BE2C (cell line): ENCODE results near the gene HAGH.

Experiments
- DNase-seq: peaks from one replicate; pipeline ENCODE4 v3.0.0-alpha.2; 2020
- H3K27me3 ChIP-seq: fragments of 250-450 bp; sonication (Bioruptor Pico); 2 replicates; pipeline ENCODE4 v1.5.1; 2020; ENCODE audit warnings: mild to moderate bottlenecking
- H3K36me3 ChIP-seq: fragments of 250-450 bp; sonication (Bioruptor Pico); 2 replicates; pipeline ENCODE4 v1.5.1; 2020; ENCODE audit warnings: mild to moderate bottlenecking
- H3K4me1 ChIP-seq: fragments of 250-450 bp; sonication (Bioruptor Pico); 2 replicates; pipeline ENCODE4 v1.5.1; 2020
- H3K4me3 ChIP-seq: 2 replicates; pipeline ENCODE4 v1.5.1; 2011; ENCODE audit warnings: low read depth, low read length
- H3K9me3 ChIP-seq: fragments of 250-450 bp; sonication (Bioruptor Pico); 2 replicates; pipeline ENCODE4 v1.5.1; 2020
- CTCF ChIP-seq: IDR thresholded peaks from 2 replicates; pipeline ENCODE4 v1.5.1; 2012; ENCODE audit warnings: mild to moderate bottlenecking, low read depth, low read length

Gene HAGH

GRCh38 chr16:1779234-1779701 lies 47.4 kb downstream of the HAGH start:
- TF ChIP-seq CTCF, result no peak

GRCh38 chr16:1778200-1779179 lies 48.1 kb downstream of the HAGH start:
- no peaks in the 10 kb centered on the region for H3K9me3 ChIP-seq
- H3K4me1 ChIP-seq, result no peaks in the 10 kb centered on the region
- no peak for DNase-seq
- no peak for TF ChIP-seq CTCF
- peaks cover 9% of the 10 kb centered on the region for H3K36me3 ChIP-seq
- no peaks in the 10 kb centered on the region for H3K27me3 ChIP-seq
- H3K4me3 ChIP-seq, result no peak overlapping the region

More at GRCh38 chr16:1779234-1779701, 47.4 kb downstream of the HAGH start:
- Histone ChIP-seq H3K27me3 (no peaks in the 10 kb centered on the region), H3K4me3 (no peak overlapping the region), H3K4me1 (no peaks in the 10 kb centered on the region), H3K9me3 (no peaks in the 10 kb centered on the region), H3K36me3 (peaks cover 9% of the 10 kb centered on the region)
- no peak for DNase-seq

GRCh38 chr16:1777375-1778199 lies 49.0 kb downstream of the HAGH start:
- no peaks in the 10 kb centered on the region for H3K27me3 ChIP-seq
- H3K9me3 ChIP-seq, result no peaks in the 10 kb centered on the region
- TF ChIP-seq CTCF, result no peak
- DNase-seq, result no peak
- H3K4me3 ChIP-seq, result no peak overlapping the region
- no peaks in the 10 kb centered on the region for H3K4me1 ChIP-seq
- peaks cover 9% of the 10 kb centered on the region for H3K36me3 ChIP-seq

GRCh38 chr16:1776991-1777374 lies 49.6 kb downstream of the HAGH start:
- Histone ChIP-seq H3K9me3 (no peaks in the 10 kb centered on the region), H3K27me3 (no peaks in the 10 kb centered on the region), H3K36me3 (peaks cover 12% of the 10 kb centered on the region), H3K4me3 (no peak overlapping the region), H3K4me1 (no peaks in the 10 kb centered on the region)
- TF ChIP-seq CTCF, result no peak
- peak; percentile 16 for DNase-seq

- Histone ChIP-seq H3K4me1 (no peaks in the 10 kb centered on the region), H3K4me3 (no peak overlapping the region), H3K9me3 (no peaks in the 10 kb centered on the region), H3K27me3 (no peaks in the 10 kb centered on the region), H3K36me3 (peaks cover 14% of the 10 kb centered on the region)
- no peak for DNase-seq
- TF ChIP-seq CTCF, result no peak
Measured at GRCh38 chr16:1776672-1776955, 50.0 kb downstream of the HAGH start.
